AG09319 (cell line): ENCODE measurements around the gene TDRD9.

Source experiments
- DNase-seq: peaks from one replicate; pipeline ENCODE4 v3.0.0-alpha.2; 2010; ENCODE audit warnings: low read depth; ENCODE audit errors: extremely low read depth
- TF ChIP-seq, protein P1 (sequence below): IDR thresholded peaks from 2 replicates; pipeline ENCODE4 v1.5.1; 2011; ENCODE audit warnings: low read depth, mild to moderate bottlenecking, inconsistent platforms, low read length, moderate library complexity

TDRD9 gene

DNA sequence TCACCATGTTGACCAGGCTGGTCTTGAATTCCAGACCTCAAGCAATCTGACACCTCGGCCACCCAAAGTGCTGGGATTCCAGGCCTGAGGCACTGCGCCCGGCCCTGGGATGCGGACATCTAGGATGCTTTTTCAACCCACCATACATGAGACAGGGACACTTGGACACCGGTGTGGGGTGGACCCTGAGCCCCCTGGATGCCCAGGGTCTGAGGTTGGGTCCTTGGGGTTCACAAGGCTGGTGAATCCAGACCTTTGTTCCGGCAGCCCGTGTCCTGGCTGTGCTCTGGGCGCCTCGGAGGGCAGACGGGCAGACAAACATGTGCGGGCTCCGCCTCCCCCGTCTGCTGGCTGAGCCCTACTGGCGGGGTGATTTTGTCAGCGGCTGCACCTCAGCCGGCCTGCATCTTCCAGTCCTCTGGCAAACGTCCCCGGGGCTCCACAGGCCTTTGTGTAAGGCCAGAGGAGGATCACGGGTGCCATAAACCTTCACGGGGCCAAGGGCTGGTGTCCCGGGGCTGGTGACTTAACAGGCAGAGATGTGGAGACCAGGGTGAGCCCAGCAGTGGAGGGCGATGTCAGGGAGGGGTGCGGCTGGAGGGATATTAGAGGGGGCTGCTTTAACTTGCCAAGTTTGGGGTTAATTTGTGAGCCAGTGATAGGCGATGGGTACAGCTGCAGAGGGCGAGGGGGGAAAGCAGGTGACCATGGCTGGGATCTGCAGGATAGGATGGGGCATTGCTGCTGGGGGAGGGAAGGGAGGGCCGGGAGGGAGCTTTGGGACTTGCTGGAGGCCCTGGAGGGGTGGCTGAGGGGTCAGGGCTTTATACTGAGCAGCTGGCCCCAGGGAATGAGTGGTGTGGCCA is 163.0 kb downstream of the TDRD9 start:
- TF ChIP-seq, protein P1, sequence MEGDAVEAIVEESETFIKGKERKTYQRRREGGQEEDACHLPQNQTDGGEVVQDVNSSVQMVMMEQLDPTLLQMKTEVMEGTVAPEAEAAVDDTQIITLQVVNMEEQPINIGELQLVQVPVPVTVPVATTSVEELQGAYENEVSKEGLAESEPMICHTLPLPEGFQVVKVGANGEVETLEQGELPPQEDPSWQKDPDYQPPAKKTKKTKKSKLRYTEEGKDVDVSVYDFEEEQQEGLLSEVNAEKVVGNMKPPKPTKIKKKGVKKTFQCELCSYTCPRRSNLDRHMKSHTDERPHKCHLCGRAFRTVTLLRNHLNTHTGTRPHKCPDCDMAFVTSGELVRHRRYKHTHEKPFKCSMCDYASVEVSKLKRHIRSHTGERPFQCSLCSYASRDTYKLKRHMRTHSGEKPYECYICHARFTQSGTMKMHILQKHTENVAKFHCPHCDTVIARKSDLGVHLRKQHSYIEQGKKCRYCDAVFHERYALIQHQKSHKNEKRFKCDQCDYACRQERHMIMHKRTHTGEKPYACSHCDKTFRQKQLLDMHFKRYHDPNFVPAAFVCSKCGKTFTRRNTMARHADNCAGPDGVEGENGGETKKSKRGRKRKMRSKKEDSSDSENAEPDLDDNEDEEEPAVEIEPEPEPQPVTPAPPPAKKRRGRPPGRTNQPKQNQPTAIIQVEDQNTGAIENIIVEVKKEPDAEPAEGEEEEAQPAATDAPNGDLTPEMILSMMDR, result no peak
- no peak for DNase-seq

DNA sequence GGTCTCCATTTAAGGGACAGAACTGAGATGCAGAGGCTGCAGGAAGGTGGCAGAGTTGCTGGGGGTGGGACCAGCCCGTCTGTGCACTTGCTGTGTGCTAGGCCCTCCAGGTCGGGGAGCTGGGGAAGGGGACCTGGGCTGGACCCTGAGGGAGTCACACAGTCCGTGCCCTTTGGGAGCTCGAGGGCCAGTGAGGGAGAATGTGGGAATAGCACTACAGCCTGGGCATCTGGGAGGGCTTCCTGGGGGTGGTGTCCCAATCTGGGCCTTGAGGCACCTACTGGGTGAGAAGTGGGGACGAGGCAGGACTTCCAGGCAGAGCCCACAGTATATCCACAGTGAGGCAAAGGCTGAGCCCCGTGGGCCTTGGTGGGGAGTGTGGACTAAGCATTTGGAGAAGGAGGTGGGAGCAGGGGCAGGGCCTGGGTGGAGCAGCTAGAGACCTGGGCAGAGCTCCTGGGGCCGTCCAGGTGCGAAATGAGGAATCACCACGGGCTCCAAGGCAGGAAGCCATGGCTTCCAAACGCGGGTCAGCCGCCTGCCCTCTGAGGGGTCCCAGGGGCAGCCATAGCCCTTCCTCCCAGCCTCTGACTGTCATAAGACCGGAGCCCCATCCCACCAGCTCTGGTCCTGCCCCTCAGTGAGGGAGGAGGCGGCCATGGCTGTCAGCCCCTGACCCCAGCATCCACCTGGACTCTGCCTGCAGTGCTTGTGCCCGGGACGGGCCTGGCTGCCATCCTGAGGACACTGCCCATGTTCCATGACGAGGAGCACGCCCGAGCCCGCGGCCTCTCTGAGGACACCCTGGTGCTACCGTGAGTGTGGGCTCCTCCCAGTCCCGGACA is 163.9 kb downstream of the TDRD9 start:
- TF ChIP-seq, protein P1, result no peak
- no peak for DNase-seq

DNA sequence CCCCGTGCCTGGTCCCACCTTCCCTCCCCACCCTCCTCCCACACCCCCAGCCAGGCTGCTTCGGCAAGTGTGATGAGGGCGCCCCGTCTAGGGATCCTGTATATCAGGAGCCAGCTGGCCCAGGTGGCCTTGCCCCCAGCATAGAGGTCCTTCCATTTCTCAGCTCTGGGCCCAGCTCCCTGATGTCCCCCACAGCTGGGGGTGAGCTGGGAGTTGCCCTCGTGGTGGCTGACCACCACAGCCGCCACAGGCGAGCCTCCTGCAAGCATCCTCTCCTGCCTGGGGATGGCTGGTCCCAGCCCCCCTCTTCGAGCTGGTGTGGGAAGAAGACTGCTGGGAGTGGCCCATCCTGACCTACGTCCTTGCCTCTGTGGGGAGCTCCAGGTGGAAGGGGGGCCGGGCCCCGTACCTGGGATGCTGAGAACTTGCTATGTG is 164.7 kb downstream of the TDRD9 start:
- no peak for DNase-seq

DNA sequence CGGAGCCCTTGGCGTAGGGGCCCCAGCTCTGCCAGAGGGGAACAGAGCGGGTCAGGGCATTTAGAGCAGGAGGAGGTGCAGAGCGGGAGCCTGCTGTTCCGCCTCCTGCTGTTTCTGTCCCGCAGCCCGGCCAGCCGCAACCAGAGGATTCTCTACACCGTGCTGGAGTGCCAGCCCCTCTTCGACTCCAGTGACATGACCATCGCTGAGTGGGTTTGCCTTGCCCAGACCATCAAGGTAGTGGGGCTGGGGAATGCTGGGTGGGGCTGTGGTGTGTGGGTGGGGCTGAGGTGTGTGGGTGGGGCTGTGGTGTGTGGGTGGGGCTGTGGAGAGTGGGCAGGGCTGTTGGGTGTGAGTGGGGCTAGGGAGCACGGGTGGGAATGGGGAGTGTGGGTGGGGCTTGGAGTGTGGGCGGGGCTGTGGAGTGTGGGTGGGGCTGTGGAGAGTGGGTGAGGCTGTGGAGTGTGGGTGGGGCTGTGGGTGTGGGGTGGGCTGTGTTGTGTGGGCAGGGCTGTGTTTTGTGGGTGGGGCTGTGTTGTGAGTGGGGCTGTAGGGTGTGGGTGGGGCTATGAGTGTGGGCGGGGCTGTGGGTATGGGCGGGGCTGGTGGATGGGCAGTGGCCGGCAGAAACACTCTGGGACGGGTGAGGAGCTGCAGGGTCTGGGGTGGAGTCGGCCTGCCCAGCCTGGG is 165.3 kb downstream of the TDRD9 start:
- no peak for DNase-seq
- TF ChIP-seq, protein P1, result no peak

More for the DNA sequence above, 164.7 kb downstream of the TDRD9 start:
- TF ChIP-seq, protein P1, result no peak

DNA sequence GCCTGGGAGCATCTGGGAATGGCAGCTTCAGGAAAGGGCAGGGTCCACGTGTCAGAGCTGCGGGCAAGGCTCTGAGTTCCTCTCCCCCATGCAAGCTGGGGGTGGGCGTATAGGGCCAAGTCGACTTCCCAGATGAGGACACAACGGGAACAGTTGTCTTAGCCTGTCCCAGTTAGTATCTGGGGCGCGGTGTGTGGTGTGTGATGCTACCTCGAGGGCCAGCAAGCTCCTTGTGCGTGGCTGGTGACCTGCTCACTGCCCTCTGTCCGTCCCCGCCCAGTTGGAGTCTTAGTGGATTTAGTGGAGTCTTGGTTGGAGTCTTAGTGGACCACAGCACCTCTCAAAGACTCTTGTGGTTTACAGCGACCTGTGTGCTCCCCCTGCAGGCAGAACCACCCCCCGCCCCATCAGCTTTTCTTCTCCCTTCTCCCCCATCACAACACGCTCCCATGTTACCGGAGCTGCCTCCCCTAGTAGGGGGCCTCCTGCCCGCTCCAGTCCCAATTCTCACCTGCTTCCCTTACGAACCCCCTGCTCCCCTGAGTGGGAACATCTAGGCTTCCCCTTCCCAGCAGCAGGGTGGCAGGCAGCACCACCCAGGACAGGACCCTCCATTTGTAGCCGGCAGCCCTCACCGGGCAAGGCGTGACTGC is 165.9 kb downstream of the TDRD9 start:
- TF ChIP-seq, protein P1, result no peak
- DNase-seq, result no peak

DNA sequence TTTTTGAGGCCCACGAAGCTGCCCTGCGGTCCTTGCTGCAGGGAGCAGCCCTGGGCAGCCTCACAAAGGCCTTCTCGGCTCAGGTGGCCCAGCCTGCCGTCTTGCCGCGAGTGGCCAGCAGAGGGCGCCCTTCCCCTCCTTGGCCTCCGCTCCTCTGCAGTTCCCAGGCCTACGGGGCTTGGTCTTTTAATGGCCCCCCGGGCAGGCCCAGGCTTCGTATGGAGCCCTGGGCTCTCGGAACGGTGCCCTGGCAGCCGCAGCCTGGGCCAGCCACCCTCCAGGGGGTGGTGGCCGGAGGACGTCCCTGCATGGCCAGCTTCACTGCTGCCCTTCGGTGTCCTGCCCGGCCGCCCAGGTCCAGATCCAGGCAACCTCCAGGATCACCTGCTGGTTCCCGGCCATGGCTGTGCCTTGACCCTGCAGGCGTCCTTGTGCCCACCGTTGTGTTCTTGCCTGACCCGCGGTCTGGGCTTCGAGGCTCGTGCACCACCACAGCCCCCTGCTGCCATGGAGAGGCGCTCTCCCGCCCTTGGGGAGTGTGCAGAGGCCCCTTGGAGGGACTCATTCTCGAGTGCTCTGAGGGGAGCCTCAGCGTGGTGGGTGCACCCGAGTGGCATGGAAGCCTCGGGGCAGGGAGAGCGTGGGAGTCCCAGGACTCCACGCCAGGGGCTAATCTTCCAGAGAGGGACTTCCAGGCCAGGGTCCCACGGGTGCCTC is 166.6 kb downstream of the TDRD9 start:
- TF ChIP-seq, protein P1, result peak; percentile 81
- no peak for DNase-seq
